GM10847 (cell line): ENCODE data around the gene IDI2.
A peak's percentile ranks its signal among the peaks of the same experiment; 100 is the strongest.

Experiments used
- POLR2A ChIP-seq: IDR thresholded peaks from 2 replicates; pipeline ENCODE4 v1.6.1; 2011; ENCODE audit not compliant: insufficient read length; ENCODE audit errors: extremely low read depth

IDI2 gene

DNA sequence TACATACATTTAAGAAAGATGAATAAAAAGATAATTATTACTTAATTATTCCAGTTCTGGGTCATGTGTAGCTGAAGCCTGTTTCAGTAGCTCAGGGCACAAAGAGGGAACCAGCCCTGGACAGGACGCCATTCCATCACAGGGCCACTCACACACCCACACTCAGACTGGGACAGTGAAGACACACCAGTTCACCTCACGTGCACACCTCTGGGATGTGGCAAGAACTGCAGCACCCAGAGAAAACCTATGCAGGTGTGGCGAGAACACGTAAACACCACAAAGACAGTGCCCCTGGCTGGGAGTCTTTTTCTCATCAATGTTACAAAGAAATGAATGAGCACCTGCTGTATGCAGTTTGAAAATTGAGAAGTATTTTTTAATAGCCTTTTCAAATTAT, 24.9 kb upstream of the IDI2 start:
- no peak for TF ChIP-seq POLR2A

DNA sequence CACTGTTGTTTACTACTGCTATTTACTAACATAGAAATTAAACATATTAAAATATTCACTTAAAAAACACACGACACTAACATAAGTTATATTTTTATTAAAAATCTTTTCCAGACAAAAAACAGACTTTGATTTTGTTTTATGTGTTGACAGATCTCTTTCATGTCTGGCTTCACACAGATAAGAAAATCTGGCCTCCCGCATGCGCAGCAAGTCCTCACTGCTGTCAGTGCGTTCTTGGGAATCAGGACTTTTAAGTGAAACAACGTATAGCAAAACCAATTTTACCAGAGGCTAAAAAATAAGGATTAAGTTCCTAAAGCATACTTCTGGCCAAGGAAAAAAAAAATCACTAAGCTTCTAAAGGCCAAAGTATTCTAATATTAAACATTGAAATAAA, 24.5 kb upstream of the IDI2 start:
- TF ChIP-seq POLR2A: no peak

DNA sequence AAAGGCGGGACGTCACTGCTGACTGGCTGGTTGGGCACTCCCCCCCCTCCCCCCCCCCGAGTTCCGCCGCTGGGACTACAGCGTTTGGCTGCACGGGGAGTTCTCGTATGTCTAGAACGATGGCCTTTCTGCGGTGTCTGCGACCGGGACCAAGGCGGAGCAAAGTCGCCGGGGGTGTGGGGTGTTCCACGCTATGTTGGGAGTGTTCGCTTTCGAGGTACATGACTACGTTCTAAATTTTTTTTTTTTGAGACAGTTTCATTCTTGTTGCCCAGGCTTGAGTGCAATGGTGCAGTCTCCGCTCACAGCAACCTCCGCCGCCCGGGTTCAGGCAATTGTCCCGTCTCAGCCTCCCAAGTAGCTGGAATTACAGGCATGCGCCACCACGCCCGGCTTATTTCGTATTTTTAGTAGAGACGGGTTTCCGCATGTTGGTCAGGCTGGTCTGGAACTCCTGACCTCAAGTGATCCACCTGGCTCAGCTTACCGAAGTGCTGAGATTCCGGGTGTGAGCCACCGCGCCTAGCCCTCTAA, 23.8 kb upstream of the IDI2 start:
- no peak for TF ChIP-seq POLR2A

DNA sequence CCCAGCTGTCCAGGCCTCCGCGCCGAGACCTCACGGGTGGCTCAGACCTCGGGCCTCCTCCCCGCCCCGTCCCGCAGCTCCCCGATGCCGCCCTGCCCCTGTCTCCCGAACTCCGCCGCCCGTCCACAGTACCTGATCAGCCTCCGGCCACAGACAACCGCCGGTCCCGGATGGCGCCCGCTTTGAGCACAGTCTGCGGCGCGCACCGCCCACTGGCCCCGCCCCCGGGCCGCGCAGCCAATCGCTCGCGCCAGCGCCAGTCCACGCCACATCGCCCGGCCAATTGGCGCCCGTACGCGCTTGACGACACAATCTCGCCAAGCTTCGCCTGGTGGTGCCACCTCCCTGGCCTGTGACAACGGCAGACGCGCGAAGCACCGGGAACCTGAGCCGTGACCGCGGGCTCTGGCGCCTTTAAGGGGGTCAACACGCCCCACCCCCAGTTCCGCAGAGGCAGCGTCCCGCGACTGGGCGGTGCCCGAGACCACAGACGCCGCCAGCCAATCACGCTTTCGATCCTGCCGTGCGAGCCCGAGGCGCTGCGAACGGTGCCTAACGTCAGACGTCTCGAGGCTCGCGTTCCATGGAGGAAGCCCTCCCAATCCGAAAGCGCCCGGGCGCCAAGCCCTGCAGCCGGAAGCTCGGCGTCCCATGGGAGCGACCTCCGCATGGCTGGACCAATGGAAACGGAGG, 23.2 kb upstream of the IDI2 start, which contains the start of gene IDI1:
Gene IDI1, minus strand, starts transcription at position 388 of the 693 bp plus-strand sequence. Its CDS starts 116 bp downstream, at position 272.
- peak; percentile 99 for TF ChIP-seq POLR2A

DNA sequence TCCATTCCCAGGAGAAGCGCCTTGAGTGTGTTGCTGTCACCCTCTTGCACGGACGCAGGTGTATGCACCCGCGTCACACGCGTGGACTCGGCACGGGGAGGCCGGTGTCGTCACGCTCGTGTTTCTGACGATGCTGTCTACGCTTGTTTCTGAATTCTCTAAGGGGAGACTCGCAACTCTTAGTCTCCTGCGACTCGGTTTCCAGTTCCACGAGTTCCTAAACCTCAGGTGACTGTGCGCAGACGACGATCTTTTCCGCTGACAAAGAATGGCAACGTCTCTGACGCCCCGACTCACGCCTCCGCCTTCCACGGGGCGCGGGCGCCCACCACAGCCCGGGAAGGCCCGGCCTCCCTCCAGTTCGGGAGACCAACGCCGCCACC, 22.7 kb upstream of the IDI2 start:
- TF ChIP-seq POLR2A: no peak

DNA sequence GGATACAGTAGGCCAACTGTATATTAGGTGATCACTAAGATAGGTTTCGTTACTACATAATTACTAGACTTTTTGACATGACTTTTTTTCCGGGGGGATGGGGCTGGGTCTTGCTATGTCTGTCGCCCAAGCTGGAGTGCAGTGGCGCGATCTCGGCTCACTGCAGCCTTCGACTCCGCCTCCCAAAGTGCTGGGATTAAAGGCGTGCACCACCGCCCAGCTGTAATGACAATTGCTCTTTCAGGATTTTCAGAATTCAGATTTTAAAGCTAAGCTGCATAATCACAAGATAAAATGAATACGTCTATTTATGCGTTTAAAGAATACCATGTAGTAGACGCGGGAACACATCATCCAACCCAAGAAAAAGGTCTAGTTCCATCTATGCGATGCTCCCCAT, 22.3 kb upstream of the IDI2 start:
- no peak for TF ChIP-seq POLR2A

GRCh38 chr10:1045415-1045814, 19.8 kb upstream of the IDI2 start:
- no peak for TF ChIP-seq POLR2A

- TF ChIP-seq POLR2A: no peak
These were observed 19.3 kb upstream of the IDI2 start for GRCh38 chr10:1044964-1045363.

DNA sequence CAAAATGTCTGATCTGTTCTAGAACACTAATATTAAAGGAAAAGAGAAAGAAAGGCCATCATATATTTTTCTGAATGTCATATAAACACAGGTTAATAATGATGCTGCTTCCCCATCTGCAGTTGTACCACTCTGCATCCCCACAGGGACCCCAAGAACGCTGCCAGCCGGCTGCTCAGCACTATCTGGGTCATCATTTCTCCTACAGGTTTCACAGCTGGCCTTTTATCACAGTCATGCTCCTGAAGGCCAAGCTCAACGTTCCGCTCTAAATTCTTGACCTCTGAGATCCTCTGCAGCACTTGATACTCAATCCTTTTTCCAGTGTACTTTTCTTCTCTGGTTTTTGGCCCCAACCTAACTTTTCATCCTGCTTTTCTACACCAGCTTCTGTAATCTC, 18.5 kb upstream of the IDI2 start:
- TF ChIP-seq POLR2A: no peak

DNA sequence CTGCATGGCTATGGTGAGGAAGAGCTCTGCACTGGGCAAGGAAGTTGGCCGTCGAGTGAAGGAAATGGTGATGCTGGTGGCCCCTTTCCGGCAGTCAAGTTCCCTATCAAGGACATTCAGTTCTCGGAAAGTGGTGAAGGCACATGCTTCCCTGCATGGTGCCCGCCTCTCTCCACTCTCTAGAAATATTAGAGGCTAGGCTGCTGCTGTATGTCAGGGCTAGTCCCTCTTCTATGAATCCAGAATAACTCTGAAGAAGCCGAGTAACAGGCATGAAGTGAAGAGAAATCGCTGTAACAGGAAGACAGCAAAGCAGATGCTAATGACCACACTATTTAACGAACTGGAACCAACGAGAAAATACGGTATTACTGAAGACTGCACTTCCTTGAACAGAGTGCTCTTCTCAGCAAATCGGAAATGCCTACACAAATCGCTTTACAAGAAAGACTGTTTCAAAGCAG, 17.9 kb upstream of the IDI2 start:
- no peak for TF ChIP-seq POLR2A

DNA sequence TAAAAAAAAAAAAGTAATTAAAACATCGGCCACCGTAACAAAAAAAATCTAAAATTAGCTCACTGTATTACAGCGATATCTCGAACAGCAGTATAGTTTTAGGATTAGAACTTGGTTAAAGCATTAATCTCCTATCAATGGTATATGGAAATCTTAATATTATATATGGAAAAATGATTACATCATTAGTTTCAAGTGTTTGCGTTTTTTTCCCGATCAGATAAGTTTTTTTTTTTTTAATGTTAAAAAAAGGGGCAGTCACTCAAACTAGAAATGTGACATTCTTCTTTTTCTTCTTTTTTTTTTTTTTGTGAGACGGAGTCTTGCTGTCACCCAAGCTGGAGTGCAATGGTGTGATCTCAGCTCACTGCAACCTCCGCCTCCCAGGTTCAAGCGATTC, 15.9 kb upstream of the IDI2 start:
- TF ChIP-seq POLR2A: no peak

- TF ChIP-seq POLR2A: no peak
These were observed 14.5 kb upstream of the IDI2 start for GRCh38 chr10:1040133-1040532.

- TF ChIP-seq POLR2A: no peak
These were observed 11.4 kb upstream of the IDI2 start for GRCh38 chr10:1037098-1037497.

- TF ChIP-seq POLR2A: no peak
These were observed 10.7 kb upstream of the IDI2 start for GRCh38 chr10:1036341-1036791.

- no peak for TF ChIP-seq POLR2A
These were observed 9.5 kb upstream of the IDI2 start for GRCh38 chr10:1035201-1035600.

DNA sequence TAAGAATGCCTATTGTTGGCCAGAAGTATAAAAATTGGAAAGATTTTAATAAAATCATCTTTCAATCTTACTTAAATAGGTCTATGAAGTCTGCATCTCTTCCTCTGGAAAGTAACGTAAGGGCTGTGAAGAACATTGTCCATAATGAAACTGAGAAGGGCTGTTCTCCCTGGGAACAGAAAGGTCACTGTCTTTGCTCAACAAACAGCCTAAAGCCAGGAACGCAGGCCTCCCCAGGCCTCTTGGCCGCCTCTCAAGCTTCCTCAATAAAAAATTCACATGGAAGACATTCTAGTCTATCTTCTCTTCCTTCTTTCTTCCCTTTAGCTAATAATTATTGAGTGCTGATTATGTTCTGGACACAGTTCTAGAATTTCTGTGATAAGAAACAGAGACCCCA, 9.1 kb upstream of the IDI2 start:
- TF ChIP-seq POLR2A: no peak

DNA sequence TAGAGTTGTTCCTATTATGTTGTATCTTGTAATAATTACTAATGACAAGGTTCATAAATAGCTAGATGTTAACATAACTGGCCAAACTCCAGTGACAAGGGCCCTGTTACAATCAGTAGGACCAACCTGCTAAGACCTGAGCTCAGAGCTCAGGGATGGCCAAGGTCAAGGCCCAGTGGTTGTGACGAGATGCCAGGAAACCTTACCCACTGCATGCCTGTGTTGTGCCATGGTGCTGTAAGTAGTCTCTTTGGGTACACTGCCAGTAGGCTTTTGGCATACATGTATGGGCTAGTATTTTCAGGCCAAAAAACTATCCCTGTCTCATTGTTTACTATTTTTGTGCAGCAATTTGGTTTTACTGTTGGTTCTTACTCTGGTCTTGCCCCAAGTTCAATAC, 7.9 kb upstream of the IDI2 start:
- no peak for TF ChIP-seq POLR2A
